HL-60 (cell line): ENCODE results near the gene IQCK.

Experiments
- DNase-seq, 2 experiments: peaks; one replicate each; pipeline ENCODE4 v3.0.0-alpha.2; 2010 to 2020; ENCODE audit warnings: low read depth in 1 of 2, low spot score in 1 of 2
- H3K27ac ChIP-seq: fragments of 250-450 bp; sonication (Bioruptor Pico); replicated peaks from 2 replicates; pipeline ENCODE4 v1.5.1; 2020; ENCODE audit warnings: mild to moderate bottlenecking, moderate library complexity
- H3K27me3 ChIP-seq: fragments of 250-450 bp; sonication (Bioruptor Pico); 2 replicates; pipeline ENCODE4 v1.5.1; 2021; ENCODE audit warnings: mild to moderate bottlenecking, moderate library complexity; ENCODE audit not compliant: insufficient read depth, poor library complexity, severe bottlenecking
- H3K4me3 ChIP-seq: replicated peaks from 2 replicates; pipeline ENCODE4 v1.5.1; 2011; ENCODE audit warnings: mild to moderate bottlenecking, control low read depth, low read length; ENCODE audit not compliant: insufficient read depth
- CTCF ChIP-seq: IDR thresholded peaks from one replicate; pipeline ENCODE4 v1.5.1; 2011; ENCODE audit warnings: low read length, control low read depth, inconsistent platforms; ENCODE audit not compliant: insufficient read depth
- GABPA ChIP-seq: IDR thresholded peaks from 2 replicates; pipeline ENCODE4 v1.6.1; 2012; ENCODE audit warnings: low read depth
- POLR2AphosphoS5 ChIP-seq: IDR thresholded peaks from 2 replicates; pipeline ENCODE4 v1.6.1; 2012; ENCODE audit warnings: low read depth
- SPI1 ChIP-seq: IDR thresholded peaks from 2 replicates; pipeline ENCODE4 v1.6.1; 2012; ENCODE audit warnings: low read depth, mild to moderate bottlenecking, borderline replicate concordance
- TF ChIP-seq, protein P1 (sequence below): IDR thresholded peaks from 2 replicates; pipeline ENCODE4 v1.6.1; 2012; ENCODE audit warnings: low read depth; ENCODE audit not compliant: insufficient replicate concordance

The IQCK gene

GRCh38 chr16:19753815-19754643 is 36.0 kb downstream of the IQCK start:
- H3K27me3 ChIP-seq, result no peaks in the 10 kb centered on the region
- TF ChIP-seq POLR2AphosphoS5 (no peak), CTCF (no peak), GABPA (no peak), SPI1 (no peak)
- TF ChIP-seq, protein P1, sequence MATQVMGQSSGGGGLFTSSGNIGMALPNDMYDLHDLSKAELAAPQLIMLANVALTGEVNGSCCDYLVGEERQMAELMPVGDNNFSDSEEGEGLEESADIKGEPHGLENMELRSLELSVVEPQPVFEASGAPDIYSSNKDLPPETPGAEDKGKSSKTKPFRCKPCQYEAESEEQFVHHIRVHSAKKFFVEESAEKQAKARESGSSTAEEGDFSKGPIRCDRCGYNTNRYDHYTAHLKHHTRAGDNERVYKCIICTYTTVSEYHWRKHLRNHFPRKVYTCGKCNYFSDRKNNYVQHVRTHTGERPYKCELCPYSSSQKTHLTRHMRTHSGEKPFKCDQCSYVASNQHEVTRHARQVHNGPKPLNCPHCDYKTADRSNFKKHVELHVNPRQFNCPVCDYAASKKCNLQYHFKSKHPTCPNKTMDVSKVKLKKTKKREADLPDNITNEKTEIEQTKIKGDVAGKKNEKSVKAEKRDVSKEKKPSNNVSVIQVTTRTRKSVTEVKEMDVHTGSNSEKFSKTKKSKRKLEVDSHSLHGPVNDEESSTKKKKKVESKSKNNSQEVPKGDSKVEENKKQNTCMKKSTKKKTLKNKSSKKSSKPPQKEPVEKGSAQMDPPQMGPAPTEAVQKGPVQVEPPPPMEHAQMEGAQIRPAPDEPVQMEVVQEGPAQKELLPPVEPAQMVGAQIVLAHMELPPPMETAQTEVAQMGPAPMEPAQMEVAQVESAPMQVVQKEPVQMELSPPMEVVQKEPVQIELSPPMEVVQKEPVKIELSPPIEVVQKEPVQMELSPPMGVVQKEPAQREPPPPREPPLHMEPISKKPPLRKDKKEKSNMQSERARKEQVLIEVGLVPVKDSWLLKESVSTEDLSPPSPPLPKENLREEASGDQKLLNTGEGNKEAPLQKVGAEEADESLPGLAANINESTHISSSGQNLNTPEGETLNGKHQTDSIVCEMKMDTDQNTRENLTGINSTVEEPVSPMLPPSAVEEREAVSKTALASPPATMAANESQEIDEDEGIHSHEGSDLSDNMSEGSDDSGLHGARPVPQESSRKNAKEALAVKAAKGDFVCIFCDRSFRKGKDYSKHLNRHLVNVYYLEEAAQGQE, result no peak
- DNase-seq, result no peak
- no peak overlapping the region for H3K4me3 ChIP-seq
- no peak overlapping the region for H3K27ac ChIP-seq

GRCh38 chr16:19754644-19755036 is 36.6 kb downstream of the IQCK start:
- TF ChIP-seq POLR2AphosphoS5, result no peak
- TF ChIP-seq, protein P1, result no peak
- no peak for TF ChIP-seq SPI1
- TF ChIP-seq CTCF, result no peak
- TF ChIP-seq GABPA, result no peak
- no peaks in the 10 kb centered on the region for H3K27me3 ChIP-seq
- no peak overlapping the region for H3K4me3 ChIP-seq
- DNase-seq, result no peak
- no peak overlapping the region for H3K27ac ChIP-seq

- H3K4me3 ChIP-seq, result no peak overlapping the region
- no peaks in the 10 kb centered on the region for H3K27me3 ChIP-seq
- TF ChIP-seq POLR2AphosphoS5, result no peak
- no peak for TF ChIP-seq GABPA
- DNase-seq, result no peak
- H3K27ac ChIP-seq, result no peak overlapping the region
These were observed 37.2 kb downstream of the IQCK start for GRCh38 chr16:19755268-19755667.

- no peak for DNase-seq
- no peaks in the 10 kb centered on the region for H3K27me3 ChIP-seq
- H3K27ac ChIP-seq, result no peak overlapping the region
- H3K4me3 ChIP-seq, result no peak overlapping the region
- TF ChIP-seq, protein P1, result no peak
- TF ChIP-seq SPI1 (no peak), POLR2AphosphoS5 (no peak), GABPA (no peak), CTCF (no peak)
These were observed 39.0 kb downstream of the IQCK start for GRCh38 chr16:19757026-19757425.
